IMR-90 (cell line): Measurements from ENCODE around the gene PAQR9. TPM values are rescaled to one million over a fixed set of nuclear protein-coding genes. Genes with fewer than 3 reads are reported as not detected.

Source experiments
- ATAC-seq: fragments of 200-7000 bp; cut with Tn5 transposase; 2 replicates; pipeline ENCODE4 v1.9.1; 2020; ENCODE audit warnings: low read depth, mild to moderate bottlenecking, moderate library complexity
- BruUV-seq: library from RNA; stranded (reverse); fragments of 400-500 nt; replicated peaks from 2 replicates; lab custom pipeline; 2021; lab: Mats Ljungman, UMichigan
- CTCF ChIA-PET: fragments of 300-600 bp; formaldehyde crosslinking; extraction: SDS; loops from one replicate; lab custom pipeline; 2021; ENCODE audit warnings: antibody characterized with exemption; lab: Yijun Ruan, JAX
- POLR2A ChIA-PET: fragments of 300-600 bp; sonication (Branson Sonifier 250); formaldehyde crosslinking; loops from one replicate; lab custom pipeline; 2022; ENCODE audit warnings: antibody characterized with exemption; ENCODE audit not compliant: unreplicated experiment; lab: Charles Lee
- DNase-seq: peaks from one replicate; pipeline ENCODE4 v3.0.0; 2013
- H2AFZ ChIP-seq: replicated peaks from 2 replicates; pipeline ENCODE3; 2013; ENCODE audit warnings: low read length, mild to moderate bottlenecking; ENCODE audit not compliant: poor library complexity
- H2AK5ac ChIP-seq: 2 replicates; pipeline ENCODE4 v1.6.1; 2013; ENCODE audit warnings: low read depth, low read length, inconsistent platforms
- H2AK9ac ChIP-seq: replicated peaks from 2 replicates; pipeline ENCODE3; 2013; ENCODE audit warnings: mild to moderate bottlenecking, low read depth, low read length, moderate library complexity; ENCODE audit not compliant: poor library complexity
- H2BK120ac ChIP-seq: 2 replicates; pipeline ENCODE4 v1.6.1; 2013; ENCODE audit warnings: low read depth, low read length, inconsistent platforms
- H2BK15ac ChIP-seq: 3 replicates; pipeline ENCODE4 v1.6.1; 2013; ENCODE audit warnings: low read depth, low read length, inconsistent platforms
- H2BK20ac ChIP-seq: 2 replicates; pipeline ENCODE4 v1.6.1; 2013; ENCODE audit warnings: low read depth, mild to moderate bottlenecking, inconsistent platforms, low read length, moderate library complexity
- H2BK5ac ChIP-seq: 2 replicates; pipeline ENCODE4 v1.6.1; 2013; ENCODE audit warnings: mild to moderate bottlenecking, low read depth, low read length, inconsistent platforms; ENCODE audit not compliant: poor library complexity, severe bottlenecking
- H3K14ac ChIP-seq: replicated peaks from 2 replicates; pipeline ENCODE4 v1.6.1; 2013; ENCODE audit warnings: low read depth, low read length, inconsistent platforms
- H3K18ac ChIP-seq: 2 replicates; pipeline ENCODE4 v1.6.1; 2013; ENCODE audit warnings: low read depth, low read length, control low read depth
- H3K23ac ChIP-seq: 2 replicates; pipeline ENCODE4 v1.6.1; 2013; ENCODE audit warnings: low read depth, low read length, inconsistent platforms
- H3K27ac ChIP-seq: 2 replicates; pipeline ENCODE4 v1.5.1; 2013; ENCODE audit warnings: mild to moderate bottlenecking, control low read depth, low read length; ENCODE audit not compliant: insufficient read depth
- H3K27me3 ChIP-seq: 2 replicates; pipeline ENCODE4 v1.6.1; 2013; ENCODE audit warnings: low read length; ENCODE audit not compliant: control insufficient read depth, insufficient read depth
- H3K36me3 ChIP-seq: 2 replicates; pipeline ENCODE4 v1.6.1; 2013; ENCODE audit warnings: low read length, mixed read lengths; ENCODE audit not compliant: control insufficient read depth, insufficient read depth
- H3K4ac ChIP-seq: 2 replicates; pipeline ENCODE4 v1.6.1; 2013; ENCODE audit warnings: low read depth, low read length, inconsistent platforms
- H3K4me1 ChIP-seq: 2 replicates; pipeline ENCODE4 v1.6.1; 2013; ENCODE audit warnings: low read length, mixed read lengths; ENCODE audit not compliant: control insufficient read depth, insufficient read depth
- H3K4me2 ChIP-seq: 2 replicates; pipeline ENCODE4 v1.6.1; 2013; ENCODE audit warnings: low read depth, mild to moderate bottlenecking, control low read depth, low read length, moderate library complexity
- H3K4me3 ChIP-seq: 2 replicates; pipeline ENCODE4 v1.5.1; 2013; ENCODE audit warnings: low read depth, mild to moderate bottlenecking, control low read depth, low read length, moderate library complexity; ENCODE audit not compliant: insufficient read depth
- H3K56ac ChIP-seq: 2 replicates; pipeline ENCODE4 v1.6.1; 2013; ENCODE audit warnings: low read length, inconsistent platforms; ENCODE audit not compliant: insufficient read depth; ENCODE audit errors: extremely low read depth
- H3K79me1 ChIP-seq, 2 experiments: 2 replicates each; pipeline ENCODE4 v1.6.1; 2013; ENCODE audit warnings: low read length in 2 of 2, inconsistent platforms in 1 of 2, low read depth in 1 of 2
- H3K9ac ChIP-seq: 2 replicates; pipeline ENCODE4 v1.6.1; 2013; ENCODE audit warnings: low read depth, low read length, control low read depth
- H3K9me1 ChIP-seq: 2 replicates; pipeline ENCODE4 v1.6.1; 2013; ENCODE audit warnings: low read length, inconsistent platforms; ENCODE audit not compliant: insufficient read depth
- H3K9me3 ChIP-seq: 2 replicates; pipeline ENCODE4 v1.6.1; 2013; ENCODE audit warnings: low read length; ENCODE audit not compliant: control insufficient read depth, insufficient read depth
- H4K20me1 ChIP-seq: 2 replicates; pipeline ENCODE4 v1.6.1; 2013; ENCODE audit warnings: low read length, inconsistent platforms; ENCODE audit not compliant: insufficient read depth
- H4K5ac ChIP-seq: 2 replicates; pipeline ENCODE4 v1.6.1; 2013; ENCODE audit warnings: mild to moderate bottlenecking, low read depth, low read length, control low read depth
- H4K8ac ChIP-seq, 2 experiments: 2 replicates each; pipeline ENCODE4 v1.6.1; 2013; ENCODE audit warnings: low read depth in 2 of 2, low read length in 2 of 2, control low read depth in 1 of 2, inconsistent platforms in 1 of 2
- H4K91ac ChIP-seq: 2 replicates; pipeline ENCODE4 v1.6.1; 2013; ENCODE audit warnings: low read depth, low read length, inconsistent platforms; ENCODE audit not compliant: insufficient read depth
- CEBPB ChIP-seq: IDR thresholded peaks from 2 replicates; pipeline ENCODE4 v1.6.1; 2012; ENCODE audit warnings: low read depth, low read length, improper control_type of control experiment
- MXI1 ChIP-seq: IDR thresholded peaks from 2 replicates; pipeline ENCODE4 v1.6.1; 2012; ENCODE audit warnings: low read depth, mild to moderate bottlenecking, low read length, moderate library complexity, borderline replicate concordance
- NFE2L2 ChIP-seq: fragments of 150-350 bp; IDR thresholded peaks from 2 replicates; pipeline ENCODE4 v1.6.1; 2016; ENCODE audit warnings: low read depth, mild to moderate bottlenecking, low read length
- RFX5 ChIP-seq: IDR thresholded peaks from 2 replicates; pipeline ENCODE4 v1.8.0; 2012; ENCODE audit warnings: low read depth, mild to moderate bottlenecking, low read length, moderate library complexity
- WGBS, 2 experiments: methylation state at CpG; one replicate each; pipeline versions ENCODE4 v1.1.5 to v1.1.7; 2013; ENCODE audit warnings: missing lambda C conversion rate in 2 of 2; ENCODE audit not compliant: insufficient read length in 1 of 2; ENCODE audit errors: extremely low coverage in 2 of 2; 5-methylcytosine and 5-hydroxymethylcytosine counted together
- dilution Hi-C: fragments of 300-500 bp; cut with HindIII; formaldehyde crosslinking; loops from one replicate; pipeline ENCODE4 v1.14.3; 2018; ENCODE audit warnings: low sequenced_read_pairs; ENCODE audit not compliant: unreplicated experiment
- in situ Hi-C: fragments of 300-500 bp; cut with MboI; formaldehyde crosslinking; loops from 3 replicates; pipeline ENCODE4 v1.14.3; 2019; ENCODE audit warnings: low sequenced_read_pairs, inconsistent platforms, mixed read lengths
- intact Hi-C: fragments of 100-400 bp; cut with micrococcal nuclease; formaldehyde crosslinking; loops from 2 replicates; pipeline ENCODE4 v1.10.0; 2022
- polyA plus RNA-seq, 3 experiments: library from polyadenylated mRNA; depleted of rRNA; stranded (reverse); fragments of >200 nt; gene quantifications; 2 replicates each; pipeline ENCODE4 v1.2.3, GENCODE V29; 2012; ENCODE audit warnings: low replicate concordance in 1 of 3
- total RNA-seq: library from RNA; depleted of rRNA; stranded (reverse); fragments of >200 nt; gene quantifications from 2 replicates; pipeline ENCODE4 v1.2.3, GENCODE V29; 2012
- TF ChIP-seq, protein P1 (sequence below): fragments of 150-350 bp; IDR thresholded peaks from 2 replicates; pipeline ENCODE4 v1.6.1; 2017; ENCODE audit warnings: mild to moderate bottlenecking, antibody characterized with exemption, low read length, low read depth

The PAQR9 gene
- total and polyA plus RNA-seq, 2 of the 4 experiments (the other 2 are of a cell fraction) = 0.05 TPM; not detected in 1

DNA sequence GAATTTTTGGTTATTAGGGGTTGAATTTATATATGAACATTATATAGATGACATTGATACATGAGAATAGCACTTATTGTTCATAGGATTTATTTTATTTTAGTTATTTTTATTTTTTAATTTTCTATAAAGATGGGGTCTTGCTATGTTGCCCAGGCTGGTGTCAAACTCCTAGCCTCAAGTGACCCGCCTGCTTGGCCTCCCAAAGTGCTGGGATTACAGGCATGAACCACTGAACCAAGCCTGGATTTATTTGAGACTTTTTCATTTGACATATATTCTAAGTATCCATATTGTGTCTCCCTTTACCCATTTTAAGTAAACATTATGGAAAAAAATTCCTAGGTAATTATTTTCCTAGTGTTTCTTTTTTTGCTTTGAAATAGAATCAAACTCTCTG is 12.5 kb downstream of the PAQR9 start:
- H2BK5ac ChIP-seq = no peak overlapping the region
- no peak overlapping the region for H3K23ac ChIP-seq
- no peaks in the 10 kb centered on the region for H3K36me3 ChIP-seq
- intact Hi-C loops (no loop called here), dilution Hi-C loops (no loop called here), in situ Hi-C loops (no loop called here)
- no peaks in the 10 kb centered on the region for H4K20me1 ChIP-seq
- H3K14ac ChIP-seq = no peak overlapping the region
- H3K4me1 ChIP-seq = no peaks in the 10 kb centered on the region
- ChIA-PET CTCF (no interaction called here), POLR2A (no interaction called here)
- no peak overlapping the region for H2AFZ ChIP-seq
- H3K79me1 ChIP-seq = no peaks in the 10 kb centered on the region
- no peak for ATAC-seq
- no TSS peak for BruUV-seq
- TF ChIP-seq, protein P1, sequence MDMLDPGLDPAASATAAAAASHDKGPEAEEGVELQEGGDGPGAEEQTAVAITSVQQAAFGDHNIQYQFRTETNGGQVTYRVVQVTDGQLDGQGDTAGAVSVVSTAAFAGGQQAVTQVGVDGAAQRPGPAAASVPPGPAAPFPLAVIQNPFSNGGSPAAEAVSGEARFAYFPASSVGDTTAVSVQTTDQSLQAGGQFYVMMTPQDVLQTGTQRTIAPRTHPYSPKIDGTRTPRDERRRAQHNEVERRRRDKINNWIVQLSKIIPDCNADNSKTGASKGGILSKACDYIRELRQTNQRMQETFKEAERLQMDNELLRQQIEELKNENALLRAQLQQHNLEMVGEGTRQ = no peak
- TF ChIP-seq CEBPB = no peak
- no peak for TF ChIP-seq NFE2L2
- TF ChIP-seq RFX5 = no peak
- no peak for TF ChIP-seq MXI1
- no peak overlapping the region for H4K91ac ChIP-seq
- no peak overlapping the region for H2AK9ac ChIP-seq
- no peak overlapping the region for H3K18ac ChIP-seq
- no peak overlapping the region for H2AK5ac ChIP-seq
- H2BK15ac ChIP-seq = no peak overlapping the region
- no peaks in the 10 kb centered on the region for H3K9me3 ChIP-seq
- no peak overlapping the region for H4K8ac ChIP-seq
- H2BK120ac ChIP-seq = no peak overlapping the region
- no peak overlapping the region for H4K5ac ChIP-seq
- no peak overlapping the region for H3K56ac ChIP-seq
- peaks cover 21% of the 10 kb centered on the region for H3K27me3 ChIP-seq
- no peak overlapping the region for H3K9ac ChIP-seq
- H3K27ac ChIP-seq = no peak overlapping the region
- H3K9me1 ChIP-seq = no peaks in the 10 kb centered on the region
- H3K4me3 ChIP-seq = no peak overlapping the region
- no peak overlapping the region for H3K4me2 ChIP-seq
- H2BK20ac ChIP-seq = no peak overlapping the region
- H3K4ac ChIP-seq = no peak overlapping the region
- no peak for DNase-seq
- WGBS, 2 experiments = no CpG with 5 or more reads among the region's 1 CpG
